ENCODE measurements around the gene TMEM183A.
A peak's percentile ranks its signal among the peaks of the same experiment; 100 is the strongest.

The TMEM183A gene

GRCh38 chr1:203072002-203072602 lies 64.9 kb downstream of the TMEM183A start:
- DNase-seq: peak; percentile 8

- no peak for DNase-seq
Measured at GRCh38 chr1:203072911-203073310, 65.7 kb downstream of the TMEM183A start.

- no peak for DNase-seq
Measured at GRCh38 chr1:203073469-203073868, 66.3 kb downstream of the TMEM183A start.
